ENCODE measurements around the gene RNU11. TPM values are rescaled to one million over a fixed set of nuclear protein-coding genes. Genes with fewer than 3 reads are reported as not detected.

RNU11 gene
- total and polyA plus RNA-seq, 2 of the 4 experiments (the other 2 are of a cell fraction) = not detected

- no peak overlapping the region for H2AK5ac ChIP-seq (ENCODE audit: low read depth, low read length)
- H3K27ac ChIP-seq (ENCODE audit: insufficient read depth, low read length) = no peak overlapping the region
- H2AFZ ChIP-seq (replicated peaks; ENCODE audit: low read length, poor library complexity) = no peak overlapping the region
- H2BK5ac ChIP-seq (ENCODE audit: low read depth, low read length, poor library complexity, severe bottlenecking) = no peak overlapping the region
- BruUV-seq (replicated peaks) = no TSS peak
- dilution Hi-C loops (cut with HindIII; ENCODE audit: low sequenced_read_pairs, unreplicated experiment) (no loop called here), in situ Hi-C loops (cut with MboI; ENCODE audit: low sequenced_read_pairs) (loop anchor here (5.0 to 10.0 kb wide), 4 partner anchors 88 to 350 kb away; partner anchors contain the start of genes PHACTR4 and SESN2), intact Hi-C loops (cut with micrococcal nuclease) (loop anchor here (5.0 kb wide), 1 partner anchor 343 kb away; no protein-coding TSS in a partner anchor)
- peaks cover 6% of the 10 kb centered on the region for H3K9me1 ChIP-seq (ENCODE audit: insufficient read depth, low read length)
- ChIA-PET CTCF (interaction anchor here (1.2 kb wide), 1 partner anchor 131 kb away, joined by 3 read pairs; the partner anchor contains the start of gene YTHDF2), POLR2A (ENCODE audit: unreplicated experiment) (no interaction called here)
- no peak overlapping the region for H3K4me3 ChIP-seq (ENCODE audit: insufficient read depth, low read depth, low read length)
- no peak overlapping the region for H3K18ac ChIP-seq (ENCODE audit: low read depth, low read length)
- no peak overlapping the region for H4K5ac ChIP-seq (ENCODE audit: low read depth, low read length)
- ATAC-seq (ENCODE audit: low read depth) = no peak
- no peak overlapping the region for H3K9ac ChIP-seq (ENCODE audit: low read depth, low read length)
- H3K36me3 ChIP-seq (ENCODE audit: control insufficient read depth, insufficient read depth, low read length) = peaks cover 24% of the 10 kb centered on the region
- no peak overlapping the region for H2BK15ac ChIP-seq (ENCODE audit: low read depth, low read length)
- H4K91ac ChIP-seq (ENCODE audit: insufficient read depth, low read depth, low read length) = no peak overlapping the region
- no peak overlapping the region for H3K23ac ChIP-seq (ENCODE audit: low read depth, low read length)
- no peak for DNase-seq
- H3K4me1 ChIP-seq (ENCODE audit: control insufficient read depth, insufficient read depth, low read length) = peaks cover 8% of the 10 kb centered on the region
- H2BK120ac ChIP-seq (ENCODE audit: low read depth, low read length) = no peak overlapping the region
- no peaks in the 10 kb centered on the region for H3K27me3 ChIP-seq (ENCODE audit: control insufficient read depth, insufficient read depth, low read length)
- H3K4ac ChIP-seq (ENCODE audit: low read depth, low read length) = no peak overlapping the region
- peaks cover 10% of the 10 kb centered on the region for H4K20me1 ChIP-seq (ENCODE audit: insufficient read depth, low read length)
- no peak overlapping the region for H3K14ac ChIP-seq (replicated peaks; ENCODE audit: low read depth, low read length)
- H3K56ac ChIP-seq (ENCODE audit: extremely low read depth, insufficient read depth, low read length) = no peak overlapping the region
- peaks cover 0 to 6% of the 10 kb centered on the region in 2 experiments; a peak in 1 of 4 replicates for H3K79me1 ChIP-seq (ENCODE audit: low read depth in 1 of 2, low read length in 2 of 2)
- no peak overlapping the region for H4K8ac ChIP-seq (ENCODE audit: low read depth in 2 of 2, low read length in 2 of 2)
- TF ChIP-seq BHLHE40 (IDR thresholded peaks at IDR 0.05; ENCODE audit: low read depth, low read length) (no peak), CTCF (conservative IDR thresholded peaks at IDR 0.05; ENCODE audit: low read depth, low read length) (no peak), FOS (IDR thresholded peaks at IDR 0.05; ENCODE audit: low read depth, low read length) (no peak), NFE2L2 (IDR thresholded peaks at IDR 0.05; ENCODE audit: low read depth, low read length) (no peak), RFX5 (IDR thresholded peaks at IDR 0.05; ENCODE audit: low read depth, low read length) (no peak), ELK1 (IDR thresholded peaks at IDR 0.05; ENCODE audit: borderline replicate concordance, low read depth, low read length) (no peak), RCOR1 (IDR thresholded peaks at IDR 0.05; ENCODE audit: insufficient replicate concordance, low read length) (no peak), SMC3 (IDR thresholded peaks at IDR 0.05; ENCODE audit: low read depth, low read length) (no peak), POLR2A (IDR thresholded peaks at IDR 0.05; ENCODE audit: low read depth, low read length) (no peak), CHD1 (IDR thresholded peaks at IDR 0.05; ENCODE audit: low read depth, low read length) (no peak), USF2 (IDR thresholded peaks at IDR 0.05; ENCODE audit: low read depth, low read length) (no peak), MAFK (IDR thresholded peaks at IDR 0.05; ENCODE audit: low read depth, low read length) (no peak), CEBPB (IDR thresholded peaks at IDR 0.05; ENCODE audit: low read depth, low read length) (no peak), MXI1 (IDR thresholded peaks at IDR 0.05; ENCODE audit: borderline replicate concordance, low read depth, low read length) (no peak), RAD21 (IDR thresholded peaks at IDR 0.05; ENCODE audit: low read length) (no peak)
- H2AK9ac ChIP-seq (replicated peaks; ENCODE audit: low read depth, low read length, poor library complexity) = no peak overlapping the region
- no peaks in the 10 kb centered on the region for H3K9me3 ChIP-seq (ENCODE audit: control insufficient read depth, insufficient read depth, low read length)
- WGBS, 2 experiments (ENCODE audit: extremely low coverage in 2 of 2, insufficient read length in 1 of 2) = 100% methylated on average over 1 of the region's 6 CpGs; no CpG with 5 or more reads in 1 of the 2 experiments
- no peak overlapping the region for H3K4me2 ChIP-seq (ENCODE audit: low read depth, low read length)
- H2BK20ac ChIP-seq (ENCODE audit: low read depth, low read length) = no peak overlapping the region
Measured at GRCh38 chr1:28604962-28605361, 43.4 kb upstream of the RNU11 start.
